Naive thymus-derived CD8-positive, alpha-beta T cell (primary cell): ENCODE data around the gene KDELR1. TPM values are rescaled to one million over a fixed set of nuclear protein-coding genes. Genes with fewer than 3 reads are reported as not detected.
A peak's percentile ranks its signal among the peaks of the same experiment; 100 is the strongest.

ENCODE experiments used
- ATAC-seq, 2 donors: fragments of 150-1000 bp; cut with Tn5 transposase in 1 of 2; sonication (Bioruptor Pico), chemical (Tn5 transposase) in 1 of 2; 1 replicate in 1 of 2; 2 replicates in 1 of 2; pipeline ENCODE4 v1.10.0; 2021; ENCODE audit warnings: mild to moderate bottlenecking in 2 of 2, moderate library complexity in 2 of 2
- POLR2A ChIA-PET: fragments of 350-600 bp; sonication (Branson Sonifier 250); formaldehyde crosslinking; loops from one replicate; lab custom pipeline; 2021; ENCODE audit warnings: antibody characterized with exemption; lab: Charles Lee
- DNase-seq, 10 donors: peaks; one replicate each; pipeline versions ENCODE4 v3.0.0 to v3.0.0-alpha.2; 2020 to 2022
- H3K27ac Mint-ChIP-seq, 10 donors: one replicate each; pipeline ENCODE4 v1.8.0; 2020 to 2022; ENCODE audit warnings: mild to moderate bottlenecking in 10 of 10, mixed read lengths in 10 of 10, moderate library complexity in 4 of 10, inconsistent platforms in 1 of 10
- H3K27me3 Mint-ChIP-seq, 5 donors: one replicate each; pipeline ENCODE4 v1.8.0; 2021 to 2022; ENCODE audit warnings: mixed read lengths in 5 of 5
- H3K36me3 Mint-ChIP-seq, 3 donors: one replicate each; pipeline ENCODE4 v1.8.0; 2020 to 2022; ENCODE audit warnings: mixed read lengths in 3 of 3, mild to moderate bottlenecking in 2 of 3, inconsistent platforms in 1 of 3
- H3K4me1 Mint-ChIP-seq, 4 donors: one replicate each; pipeline ENCODE4 v1.8.0; 2021 to 2022; ENCODE audit warnings: mixed read lengths in 4 of 4
- H3K4me3 Mint-ChIP-seq, 10 donors: one replicate each; pipeline ENCODE4 v1.8.0; 2020 to 2022; ENCODE audit warnings: mild to moderate bottlenecking in 10 of 10, mixed read lengths in 10 of 10, moderate library complexity in 6 of 10, inconsistent platforms in 1 of 10
- H3K9me3 Mint-ChIP-seq, 9 donors: one replicate each; pipeline ENCODE4 v1.8.0; 2020 to 2022; ENCODE audit warnings: mixed read lengths in 9 of 9, mild to moderate bottlenecking in 3 of 9, inconsistent platforms in 1 of 9, moderate library complexity in 1 of 9
- polyA plus RNA-seq, 3 donors: library from polyadenylated mRNA; unstranded; fragments of 300-500 nt; fragmentation: Illumina TruSeq; gene quantifications; one replicate each; pipeline ENCODE4 v1.2.3, GENCODE V29; 2021
- total RNA-seq, 8 experiments: library from RNA in 2 of 8; stranded (reverse) in 2 of 8; gene quantifications; one replicate each; pipeline ENCODE4 v1.2.3 and lab custom pipeline; 2021 to 2026

KDELR1 gene
- total and polyA plus RNA-seq, 5 experiments from 2014 or later: 21.3 to 49.6 (median 24.8) TPM

GRCh38 chr19:48333467-48334384, 57.6 kb downstream of the KDELR1 start:
- Mint-ChIP-seq H3K4me1 (peaks cover 27 to 64% (median 52%) of the 10 kb centered on the region in 4 donors), H3K9me3 (no peaks in the 10 kb centered on the region), H3K27me3 (no peaks in the 10 kb centered on the region), H3K27ac (peak overlapping the region; percentile 95 to 100 (median 98)), H3K4me3 (peak overlapping the region; percentile 92 to 100 (median 96)), H3K36me3 (peaks cover 0 to 24% (median 14%) of the 10 kb centered on the region in 3 donors)
- DNase-seq: peak; percentile 88 to 96 (median 92)
- peak; percentile 62 for ATAC-seq
- POLR2A ChIA-PET: interaction anchor here (0.7 to 10.6 kb wide), 16 partner anchors 9 to 251 kb away, joined by 3 to 484 read pairs (median 4); partner anchors contain the start of genes EMP3, KDELR1, SYNGR4 and TMEM143

GRCh38 chr19:48332662-48333466, 58.5 kb downstream of the KDELR1 start:
- Mint-ChIP-seq H3K4me3 (peak overlapping the region; percentile 92 to 100 (median 96)), H3K4me1 (peaks cover 24 to 69% (median 57%) of the 10 kb centered on the region in 4 donors), H3K27ac (peak overlapping the region; percentile 95 to 100 (median 98)), H3K36me3 (peaks cover 0 to 28% (median 19%) of the 10 kb centered on the region in 3 donors), H3K27me3 (no peaks in the 10 kb centered on the region), H3K9me3 (no peaks in the 10 kb centered on the region)
- POLR2A ChIA-PET: interaction anchor here (0.5 to 10.6 kb wide), 14 partner anchors 10 to 305 kb away, joined by 3 to 484 read pairs (median 4); partner anchors contain the start of genes EMP3, KDELR1, SYNGR4 and TMEM143
- DNase-seq (peak; percentile 85 to 98 (median 96)), ATAC-seq (peak; percentile 69 to 79)

Other genes starting within 250 kb of the KDELR1 start
- 100 to 1,000 TPM; 129 to 131 TPM for gene LIG1, start 221.2 kb downstream of the KDELR1 start, total RNA-seq
- 10 to 100 TPM; 27.6 to 32.8 (median 28.8) TPM for gene LIG1, start 221.2 kb downstream of the KDELR1 start, polyA plus RNA-seq
- 1 to 10 TPM; 8.9 to 9.4 TPM for gene ZSWIM9, start 220.9 kb downstream of the KDELR1 start, total RNA-seq
- gene ZSWIM9, start 220.9 kb downstream of the KDELR1 start, polyA plus RNA-seq: 1 to 10 TPM in 1 of 3 donors, under 1 TPM in 2; 0.26 to 1.2 (median 0.91) TPM
- 100 to 1,000 TPM; 301 to 314 TPM for gene CARD8, start 135.6 kb downstream of the KDELR1 start, total RNA-seq
- gene CARD8, start 135.6 kb downstream of the KDELR1 start, polyA plus RNA-seq: 100 to 1,000 TPM in 1 of 3 donors, 10 to 100 TPM in 2; 73.3 to 104 (median 87.7) TPM
- not detected for gene ZNF114, start 121.5 kb downstream of the KDELR1 start, total RNA-seq
- under 1 TPM in 1 of 3 donors, not detected in 2; 0.17 TPM for gene ZNF114, start 121.5 kb downstream of the KDELR1 start, polyA plus RNA-seq
- gene EMP3, start 66.0 kb downstream of the KDELR1 start, total RNA-seq: 100 to 1,000 TPM; 275 to 277 TPM
- 100 to 1,000 TPM; 514 to 721 (median 617) TPM for gene EMP3, start 66.0 kb downstream of the KDELR1 start, polyA plus RNA-seq
- gene TMEM143, start 27.6 kb downstream of the KDELR1 start, total RNA-seq: 10 to 100 TPM; 25.0 to 29.4 TPM
- 10 to 100 TPM in 1 of 3 donors, 1 to 10 TPM in 2; 3.9 to 10.7 (median 4.9) TPM for gene TMEM143, start 27.6 kb downstream of the KDELR1 start, polyA plus RNA-seq
- gene SYNGR4, start 27.2 kb downstream of the KDELR1 start, total RNA-seq: not detected
- gene SYNGR4, start 27.2 kb downstream of the KDELR1 start, polyA plus RNA-seq: not detected
- under 1 TPM; 0.08 to 0.11 TPM for gene GRIN2D, start 2.1 kb upstream of the KDELR1 start, total RNA-seq
- not detected for gene GRIN2D, start 2.1 kb upstream of the KDELR1 start, polyA plus RNA-seq
- 10 to 100 TPM; 39.1 to 41.2 TPM for gene GRWD1, start 54.4 kb upstream of the KDELR1 start, total RNA-seq
- 10 to 100 TPM; 32.9 to 59.9 (median 40.3) TPM for gene GRWD1, start 54.4 kb upstream of the KDELR1 start, polyA plus RNA-seq
- gene KCNJ14, start 64.0 kb upstream of the KDELR1 start, total RNA-seq: 1 to 10 TPM; 2.7 to 2.9 TPM
- under 1 TPM in 2 of 3 donors, not detected in 1; 0.39 to 0.42 TPM for gene KCNJ14, start 64.0 kb upstream of the KDELR1 start, polyA plus RNA-seq
- gene CYTH2, start 77.8 kb upstream of the KDELR1 start, total RNA-seq: 10 to 100 TPM; 72.2 to 77.7 TPM
- gene CYTH2, start 77.8 kb upstream of the KDELR1 start, polyA plus RNA-seq: 10 to 100 TPM; 20.5 to 32.0 (median 28.2) TPM
- 10 to 100 TPM; 21.4 to 21.5 TPM for gene LMTK3, start 120.3 kb upstream of the KDELR1 start, total RNA-seq
- under 1 TPM in 1 of 3 donors, not detected in 2; 0.15 TPM for gene LMTK3, start 120.3 kb upstream of the KDELR1 start, polyA plus RNA-seq
- not detected for gene SULT2B1, start 160.6 kb upstream of the KDELR1 start, total RNA-seq
- under 1 TPM in 1 of 3 donors, not detected in 2; 0.18 TPM for gene SULT2B1, start 160.6 kb upstream of the KDELR1 start, polyA plus RNA-seq
- not detected for gene SPACA4, start 215.2 kb upstream of the KDELR1 start, total RNA-seq
- not detected for gene SPACA4, start 215.2 kb upstream of the KDELR1 start, polyA plus RNA-seq
- 1 to 10 TPM; 8.0 TPM for gene FAM83E, start 223.5 kb upstream of the KDELR1 start, total RNA-seq
- gene FAM83E, start 223.5 kb upstream of the KDELR1 start, polyA plus RNA-seq: not detected
- 1,000 to 10,000 TPM; 2,380 to 2,437 TPM for gene RPL18, start 227.6 kb upstream of the KDELR1 start, total RNA-seq
- 1,000 to 10,000 TPM; 2,610 to 3,008 (median 2,848) TPM for gene RPL18, start 227.6 kb upstream of the KDELR1 start, polyA plus RNA-seq
- 10 to 100 TPM; 39.1 to 40.4 TPM for gene SPHK2, start 228.0 kb upstream of the KDELR1 start, total RNA-seq
- gene SPHK2, start 228.0 kb upstream of the KDELR1 start, polyA plus RNA-seq: 1 to 10 TPM; 7.5 to 9.1 (median 8.3) TPM
- gene DBP, start 245.8 kb upstream of the KDELR1 start, total RNA-seq: 10 to 100 TPM; 63.1 to 66.6 TPM
- 10 to 100 TPM; 37.5 to 97.8 (median 63.1) TPM for gene DBP, start 245.8 kb upstream of the KDELR1 start, polyA plus RNA-seq